CD4-positive, alpha-beta T cell treated with Interleukin-15 for 4 hours (primary cell): ENCODE results near the gene KCNQ2.

Experiments used
- DNase-seq: peaks from one replicate; pipeline ENCODE4 v3.0.0-alpha.2; 2020; ENCODE audit warnings: low spot score

Gene KCNQ2

DNA sequence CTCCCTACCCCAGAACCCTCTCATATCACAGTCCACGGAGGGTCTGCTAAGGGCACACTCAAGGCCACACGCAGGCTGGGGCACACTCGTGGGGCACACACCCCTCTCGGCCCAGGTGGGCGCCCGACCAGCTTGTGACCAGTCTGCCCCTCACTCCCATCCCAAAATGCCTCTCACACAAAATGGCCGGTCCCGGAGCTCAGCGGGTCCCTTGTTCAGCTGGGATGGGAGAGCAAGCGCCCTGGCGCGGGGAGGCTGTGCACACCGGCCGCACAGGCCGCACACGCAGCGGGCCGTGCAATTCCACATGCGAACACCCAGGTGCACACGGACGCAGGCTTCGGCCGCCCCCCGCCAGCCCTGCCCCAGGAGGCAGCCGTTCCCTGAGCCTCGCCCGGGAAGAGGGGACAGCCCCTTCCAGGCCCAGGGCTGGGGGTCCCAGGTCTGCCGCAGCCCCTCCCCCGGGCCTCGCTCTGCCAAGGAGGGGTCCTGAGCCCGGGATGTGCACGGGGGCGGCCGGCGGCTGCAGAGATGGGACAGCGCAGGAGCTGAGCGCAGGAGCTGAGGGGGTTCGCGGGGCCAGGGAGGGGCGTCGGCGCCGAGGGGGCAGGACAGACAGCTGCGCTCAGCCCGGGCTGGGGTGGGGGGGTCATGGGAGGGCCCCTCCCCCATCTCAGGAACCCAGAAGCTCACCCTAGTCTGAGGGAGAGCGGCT lies 1.3 kb downstream of the KCNQ2 start:
- DNase-seq = no peak

- DNase-seq = no peak
Observed at GRCh38 chr20:63470410-63470809, 2.0 kb downstream of the KCNQ2 start.

DNA sequence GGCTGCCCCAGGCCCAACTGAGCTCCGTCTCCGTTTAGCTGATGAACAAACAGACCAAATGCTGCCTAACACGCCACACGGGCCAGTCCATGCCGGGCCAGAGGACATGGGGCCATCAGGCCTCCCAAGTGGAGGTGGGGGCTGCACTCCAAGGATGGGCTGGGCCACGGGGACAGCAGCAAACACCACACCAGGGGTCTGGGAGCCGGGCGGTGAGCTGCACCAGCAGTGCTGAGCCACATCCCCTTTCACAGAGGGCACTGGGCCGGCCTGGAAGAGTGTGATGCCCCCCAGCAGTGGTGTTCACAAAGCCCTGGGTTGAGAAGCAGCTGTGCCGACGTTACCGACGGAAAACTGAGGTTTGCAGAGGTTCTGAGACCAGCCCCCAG lies 2.7 kb downstream of the KCNQ2 start:
- DNase-seq = no peak

- no peak for DNase-seq
Observed at GRCh38 chr20:63469019-63469712, 3.3 kb downstream of the KCNQ2 start.

DNA sequence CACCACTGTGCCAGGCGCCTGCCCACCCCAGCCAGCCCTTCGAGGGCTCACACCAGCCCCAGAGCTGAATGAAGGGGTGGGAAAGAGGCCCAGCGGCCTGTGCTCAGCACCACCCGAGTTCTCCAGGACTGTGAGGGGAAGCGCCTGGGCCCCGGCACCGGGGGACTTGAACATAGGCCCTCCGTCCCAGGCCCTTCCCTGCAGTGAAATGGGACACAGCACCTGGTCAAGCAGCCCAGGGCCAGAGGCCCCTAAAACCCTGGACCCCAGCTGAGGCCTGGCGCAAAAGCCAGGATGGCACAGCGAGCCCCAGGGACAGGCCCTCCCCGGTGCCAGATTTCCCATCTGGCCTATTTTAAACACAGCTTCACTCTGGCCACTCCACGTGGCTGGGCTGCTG lies 4.0 kb downstream of the KCNQ2 start:
- DNase-seq = no peak

GRCh38 chr20:63467294-63468083 lies 5.0 kb downstream of the KCNQ2 start:
- no peak for DNase-seq

DNA sequence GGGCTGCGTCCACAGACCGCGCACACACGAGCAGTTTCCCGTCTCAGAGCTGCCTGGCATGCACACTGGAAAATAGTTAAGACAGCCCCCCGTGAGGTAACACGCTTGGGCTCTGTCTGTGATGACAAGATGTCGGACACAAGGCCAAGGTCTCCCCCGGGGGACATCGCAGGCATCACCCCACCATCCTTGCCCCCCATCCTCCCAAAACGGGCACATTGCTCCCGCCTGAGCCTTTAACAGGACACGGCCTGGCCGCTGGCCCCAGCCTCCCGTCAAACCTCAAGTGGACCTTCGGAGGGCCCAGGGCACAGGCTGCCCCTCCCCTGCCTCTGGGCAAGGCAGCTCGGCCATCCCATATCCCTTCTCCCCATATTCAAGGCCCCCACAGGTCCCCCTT lies 5.6 kb downstream of the KCNQ2 start:
- DNase-seq = no peak

- DNase-seq = no peak
Observed at GRCh38 chr20:63466250-63466825, 6.1 kb downstream of the KCNQ2 start.

DNA sequence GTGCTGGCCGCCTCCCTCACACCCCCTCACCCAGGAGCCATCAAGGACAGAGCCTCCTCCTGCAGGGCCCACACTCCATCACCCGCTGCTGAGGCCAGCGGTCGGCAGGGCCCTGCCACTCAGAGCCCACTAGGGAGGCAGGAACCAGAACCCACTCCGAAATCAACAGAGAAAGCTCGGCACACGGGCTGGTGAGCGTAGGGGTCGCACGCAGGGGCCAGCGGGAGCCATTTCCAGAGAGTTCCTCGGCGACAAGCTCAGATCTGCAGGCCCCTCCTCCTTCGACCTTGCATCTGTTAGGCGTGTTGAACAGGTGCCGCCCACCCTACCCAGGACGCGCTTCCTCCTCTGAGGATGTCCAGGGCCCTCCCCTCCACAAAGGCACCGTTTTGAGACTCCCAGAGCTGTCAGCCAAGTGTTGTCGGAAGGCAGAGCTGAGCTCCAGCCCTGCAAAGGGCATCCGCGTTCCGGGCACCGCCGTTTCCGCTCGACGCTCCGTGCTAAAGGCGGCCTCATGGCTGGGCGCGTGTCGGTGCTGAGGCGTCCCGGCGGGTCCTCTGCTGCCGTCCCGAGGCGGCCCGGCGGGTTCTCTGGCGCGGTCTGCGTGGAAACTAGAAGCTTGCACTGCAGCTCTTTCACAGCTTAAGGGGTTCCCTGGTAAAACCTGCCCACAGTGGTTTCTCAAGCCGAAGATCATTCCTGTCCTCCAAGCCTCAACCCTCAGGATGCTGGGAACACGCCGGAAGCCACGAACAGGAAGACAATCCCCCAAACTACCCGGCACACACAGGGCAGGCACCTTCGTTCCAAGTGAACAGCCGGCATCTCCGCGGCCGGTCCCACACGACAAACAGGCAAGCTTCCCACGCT lies 6.8 kb downstream of the KCNQ2 start:
- DNase-seq = no peak

DNA sequence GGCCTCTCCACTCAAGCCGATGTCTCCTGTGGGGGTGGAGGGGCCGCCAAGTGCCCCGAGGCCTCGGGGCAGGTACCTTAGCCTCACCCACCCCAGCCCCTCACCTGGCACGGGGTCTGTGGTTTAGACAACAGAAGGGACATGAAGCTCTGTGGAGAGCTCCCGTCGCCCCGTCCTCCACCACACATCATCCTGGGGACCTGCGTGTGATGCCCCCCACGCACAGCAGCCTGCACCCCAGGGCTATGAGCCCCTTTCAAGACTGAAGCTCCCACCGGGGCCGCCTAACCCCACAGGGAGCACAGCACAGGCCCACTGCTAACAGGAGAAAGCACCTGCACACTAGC lies 8.2 kb downstream of the KCNQ2 start:
- no peak for DNase-seq

DNA sequence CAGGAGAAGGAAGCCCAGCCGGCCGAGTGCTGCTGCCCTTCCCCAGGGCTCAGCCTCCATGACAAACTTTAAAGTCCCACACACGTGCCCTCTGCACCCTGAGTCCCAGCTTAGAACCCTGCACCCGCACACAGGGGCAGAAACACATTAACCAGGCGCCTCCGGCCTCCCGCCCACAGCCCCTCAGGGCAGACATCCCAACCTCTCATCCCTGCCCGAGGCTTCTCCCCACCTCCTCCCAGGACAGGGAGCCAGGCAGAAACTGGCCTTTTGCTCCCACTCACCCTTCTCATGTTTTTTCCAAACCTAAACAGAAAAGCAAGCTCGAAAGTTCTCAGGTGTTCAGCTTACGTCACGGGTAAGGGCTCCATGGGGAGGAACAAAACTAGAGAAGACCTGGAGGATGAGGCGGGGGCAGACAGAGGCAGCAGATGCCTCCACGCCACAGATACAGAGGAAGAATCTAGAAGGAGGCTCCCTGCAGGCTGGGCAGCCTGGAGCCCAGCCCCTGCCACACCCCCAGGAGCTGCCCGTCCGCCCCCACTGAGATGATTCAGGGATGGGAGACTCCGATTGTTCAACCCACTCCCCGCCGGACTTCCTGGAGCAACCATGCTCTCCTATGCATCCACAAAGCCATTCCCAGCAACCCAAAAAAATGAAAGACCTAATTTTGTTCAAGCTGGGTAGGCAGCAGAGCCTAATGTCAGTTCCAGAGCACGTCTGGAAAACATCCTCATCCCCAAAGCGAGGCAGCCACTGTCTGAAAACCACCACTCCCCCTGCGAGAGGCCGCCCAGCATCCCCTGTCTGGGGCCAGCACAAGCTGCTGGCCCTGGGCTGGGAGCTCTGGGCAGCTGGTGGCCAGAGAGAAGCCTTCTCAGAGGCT lies 8.8 kb downstream of the KCNQ2 start:
- no peak for DNase-seq

DNA sequence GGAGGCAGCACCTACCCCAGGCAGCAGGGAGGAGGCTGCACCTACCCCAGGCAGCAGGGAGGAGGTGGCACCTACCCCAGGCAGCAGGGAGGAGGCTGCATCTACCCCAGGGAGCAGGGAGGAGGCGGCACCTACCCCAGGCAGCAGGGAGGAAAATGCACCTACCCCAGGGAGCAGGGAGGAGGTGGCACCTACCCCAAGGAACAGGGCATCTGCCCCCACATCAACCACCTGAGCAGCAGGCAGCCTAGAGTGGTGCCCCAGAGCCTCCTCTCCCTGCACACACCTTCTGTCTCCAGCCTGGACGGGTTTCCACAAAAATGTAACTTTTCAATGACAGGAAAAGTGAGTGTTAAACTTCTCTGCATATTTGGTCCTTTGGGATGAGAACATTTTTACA lies 10.2 kb downstream of the KCNQ2 start:
- DNase-seq = no peak

DNA sequence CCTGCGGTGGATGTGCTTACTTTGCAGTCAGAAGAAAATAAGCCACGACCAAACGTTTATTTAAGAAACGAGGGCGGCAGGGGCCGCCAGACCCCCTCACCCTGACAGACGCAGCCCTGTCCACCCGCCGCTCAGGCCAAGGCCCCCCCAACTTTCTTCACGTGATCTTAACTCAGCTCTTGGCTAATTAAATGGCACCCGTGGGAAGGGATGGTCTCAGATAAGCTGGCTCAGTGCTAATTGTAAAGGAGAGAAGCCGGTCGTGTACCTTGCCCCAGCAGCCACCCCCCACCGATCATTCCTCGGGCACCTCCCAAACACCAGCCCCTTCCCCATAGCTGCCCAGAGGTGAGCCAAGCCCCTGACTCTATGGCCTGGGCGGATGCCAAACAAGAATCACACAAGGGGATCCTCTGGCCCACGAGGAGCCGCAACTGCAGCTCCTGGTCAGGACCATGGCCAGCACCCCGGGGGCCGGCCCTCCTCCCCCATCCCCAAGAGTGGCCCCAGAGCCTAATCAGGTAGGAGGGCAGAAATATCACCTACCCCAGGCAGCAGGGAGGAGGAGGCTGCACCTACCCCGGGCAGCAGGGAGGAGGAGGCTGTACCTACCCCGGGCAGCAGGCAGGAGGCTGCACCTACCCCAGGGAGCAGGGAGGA lies 11.2 kb downstream of the KCNQ2 start:
- no peak for DNase-seq

GRCh38 chr20:63459070-63459380 lies 13.4 kb downstream of the KCNQ2 start:
- DNase-seq = no peak

DNA sequence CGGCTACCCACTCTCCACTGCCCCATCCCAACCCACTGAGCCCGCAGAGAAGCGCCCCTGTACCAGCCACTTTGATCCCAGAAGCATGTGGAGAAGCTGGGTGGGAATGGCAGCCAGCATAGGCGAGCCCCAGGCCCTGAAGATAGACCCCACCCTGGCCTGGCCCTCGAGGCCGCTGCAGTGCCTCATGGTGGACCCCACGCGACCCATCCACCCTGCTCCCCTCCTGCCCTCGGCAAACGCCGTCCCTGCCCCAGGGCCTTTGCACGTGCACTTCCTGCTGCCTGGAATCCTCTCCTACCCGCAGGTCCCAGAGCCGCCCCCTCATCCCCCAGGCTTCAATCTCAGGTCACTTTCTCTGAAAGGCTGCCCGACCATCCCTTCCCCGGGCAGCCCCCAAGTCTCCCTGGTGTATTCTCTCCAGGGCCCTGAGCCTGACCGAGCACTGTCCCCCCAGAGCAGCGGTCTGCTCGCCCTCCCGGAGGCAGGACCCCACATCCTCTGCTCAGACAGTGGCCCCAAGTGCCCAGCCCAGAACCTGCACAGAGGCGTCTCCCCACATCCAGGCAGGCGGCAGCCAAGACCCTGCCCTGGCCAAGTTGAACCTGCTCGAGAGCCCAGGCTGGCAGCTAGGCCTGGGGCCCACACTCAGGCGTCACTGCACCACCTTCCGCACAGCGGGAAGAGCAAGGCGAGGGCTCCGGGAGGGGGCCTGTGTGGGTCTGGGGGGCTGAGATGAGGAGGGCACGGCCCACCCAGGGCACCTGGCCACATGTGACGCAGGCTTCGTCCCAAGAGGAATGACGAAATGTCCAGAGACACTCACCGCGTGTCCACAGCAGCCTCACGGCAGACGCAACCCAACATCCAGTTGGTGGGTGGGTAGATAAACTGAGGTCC lies 14.0 kb downstream of the KCNQ2 start:
- no peak for DNase-seq

DNA sequence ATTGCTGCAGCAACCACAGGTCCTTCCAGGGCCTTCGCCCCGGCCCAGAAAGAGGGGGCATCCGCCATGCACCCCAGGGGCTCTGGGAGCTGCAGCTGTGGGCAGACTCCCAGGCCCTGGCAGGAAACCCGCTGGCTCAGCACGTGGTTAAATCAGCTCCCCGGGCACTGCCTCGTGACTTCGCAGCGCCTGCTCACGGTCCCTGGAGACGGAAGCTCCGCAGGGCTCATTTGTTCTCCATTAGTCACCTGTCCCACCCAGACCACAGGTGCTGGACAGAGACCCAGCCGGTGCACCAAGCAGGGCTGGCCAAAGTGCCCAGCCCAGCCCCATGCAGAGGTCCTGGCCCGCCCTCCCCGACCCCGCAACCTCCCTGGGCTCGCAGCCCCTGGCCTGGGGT lies 14.7 kb downstream of the KCNQ2 start:
- DNase-seq = no peak

- no peak for DNase-seq
Observed at GRCh38 chr20:63456429-63457284, 15.8 kb downstream of the KCNQ2 start.

GRCh38 chr20:63455568-63455859 lies 16.9 kb downstream of the KCNQ2 start:
- DNase-seq = no peak
